Neuronal stem cell (in vitro differentiated cells): ENCODE data around the gene AIP.

Source experiments
- DNase-seq: peaks from one replicate; pipeline ENCODE4 v3.0.0-alpha.2; 2013; ENCODE audit warnings: low spot score
- H2AFZ ChIP-seq: one replicate; pipeline ENCODE4 v1.6.1; 2013; ENCODE audit warnings: mild to moderate bottlenecking, low read length, inconsistent platforms
- H2AK5ac ChIP-seq: 2 replicates; pipeline ENCODE4 v1.6.1; 2013; ENCODE audit warnings: low read depth, mild to moderate bottlenecking, inconsistent platforms, low read length, moderate library complexity, mixed read lengths
- H2BK120ac ChIP-seq: 2 replicates; pipeline ENCODE4 v1.6.1; 2013; ENCODE audit warnings: low read depth, mild to moderate bottlenecking, inconsistent platforms, low read length, moderate library complexity, mixed read lengths
- H2BK12ac ChIP-seq: one replicate; pipeline ENCODE4 v1.6.1; 2013; ENCODE audit warnings: low read length, inconsistent platforms
- H2BK15ac ChIP-seq: 2 replicates; pipeline ENCODE4 v1.6.1; 2013; ENCODE audit warnings: mild to moderate bottlenecking, low read length, inconsistent platforms, mixed read lengths
- H2BK5ac ChIP-seq: one replicate; pipeline ENCODE4 v1.6.1; 2013; ENCODE audit warnings: inconsistent platforms, mild to moderate bottlenecking, low read length, moderate library complexity
- H3K14ac ChIP-seq: one replicate; pipeline ENCODE4 v1.6.1; 2013; ENCODE audit warnings: low read length, inconsistent platforms
- H3K18ac ChIP-seq: 2 replicates; pipeline ENCODE4 v1.6.1; 2013; ENCODE audit warnings: low read length, inconsistent platforms
- H3K23ac ChIP-seq: 2 replicates; pipeline ENCODE4 v1.6.1; 2013; ENCODE audit warnings: low read depth, mild to moderate bottlenecking, mixed read lengths, low read length, inconsistent platforms; ENCODE audit not compliant: poor library complexity
- H3K27ac ChIP-seq: replicated peaks from 3 replicates; pipeline ENCODE4 v1.5.1; 2013; ENCODE audit warnings: low read length, inconsistent platforms
- H3K27me3 ChIP-seq, 3 experiments: 2 replicates each; pipeline ENCODE4 v1.6.1; 2013; ENCODE audit warnings: low read length in 3 of 3, mild to moderate bottlenecking in 2 of 3, inconsistent platforms in 1 of 3, low read depth in 1 of 3, mixed read lengths in 1 of 3, moderate library complexity in 1 of 3; ENCODE audit not compliant: control insufficient read depth in 3 of 3, insufficient read depth in 3 of 3
- H3K36me3 ChIP-seq, 2 donors: replicated peaks in 1 of 2; 2 replicates each; pipeline ENCODE4 v1.6.1; 2013; ENCODE audit warnings: low read length in 2 of 2; ENCODE audit not compliant: control insufficient read depth in 2 of 2, insufficient read depth in 2 of 2
- H3K4ac ChIP-seq: 2 replicates; pipeline ENCODE4 v1.6.1; 2013; ENCODE audit warnings: inconsistent platforms, mild to moderate bottlenecking, low read length, moderate library complexity
- H3K4me1 ChIP-seq, 2 donors: 1 replicate in 1 of 2; 2 replicates in 1 of 2; pipeline ENCODE4 v1.6.1; 2013; ENCODE audit warnings: low read length in 2 of 2, low read depth in 1 of 2; ENCODE audit not compliant: control insufficient read depth in 2 of 2, insufficient read depth in 1 of 2
- H3K4me2 ChIP-seq: one replicate; pipeline ENCODE4 v1.6.1; 2013; ENCODE audit warnings: mild to moderate bottlenecking, low read length, inconsistent platforms; ENCODE audit not compliant: insufficient read depth, poor library complexity, severe bottlenecking
- H3K4me3 ChIP-seq, 2 donors: 2 replicates each; pipeline ENCODE4 v1.5.1; 2013; ENCODE audit warnings: low read length in 2 of 2, mild to moderate bottlenecking in 2 of 2, inconsistent platforms in 1 of 2, moderate library complexity in 1 of 2
- H3K79me1 ChIP-seq: one replicate; pipeline ENCODE4 v1.6.1; 2013; ENCODE audit warnings: low read depth, mild to moderate bottlenecking, inconsistent platforms, low read length, moderate library complexity
- H3K9ac ChIP-seq: one replicate; pipeline ENCODE4 v1.6.1; 2013; ENCODE audit warnings: mild to moderate bottlenecking, low read depth, low read length, inconsistent platforms; ENCODE audit not compliant: poor library complexity
- H3K9me3 ChIP-seq, 2 donors: replicated peaks in 1 of 2; 2 replicates each; pipeline versions ENCODE3 to v1.6.1; 2013; ENCODE audit warnings: low read length in 2 of 2, mild to moderate bottlenecking in 2 of 2, inconsistent platforms in 1 of 2, low read depth in 1 of 2, mixed read lengths in 1 of 2, moderate library complexity in 1 of 2; ENCODE audit not compliant: control insufficient read depth in 2 of 2, insufficient read depth in 1 of 2
- H4K8ac ChIP-seq: one replicate; pipeline ENCODE4 v1.6.1; 2013; ENCODE audit warnings: low read depth, mild to moderate bottlenecking, inconsistent platforms, low read length, moderate library complexity
- H4K91ac ChIP-seq: one replicate; pipeline ENCODE4 v1.6.1; 2013; ENCODE audit warnings: low read length, low read depth, mild to moderate bottlenecking, inconsistent platforms; ENCODE audit not compliant: poor library complexity
- WGBS, 2 donors: extraction: QIAGEN DNeasy Blood & Tissue Kit; methylation state at CpG; one replicate each; pipeline ENCODE4 v1.1.7; 2013; ENCODE audit warnings: missing lambda C conversion rate in 2 of 2, mixed read lengths in 1 of 2; ENCODE audit not compliant: insufficient read length in 2 of 2, insufficient replicate concordance in 1 of 2; ENCODE audit errors: extremely low coverage in 2 of 2; 5-methylcytosine and 5-hydroxymethylcytosine counted together

Gene AIP

DNA sequence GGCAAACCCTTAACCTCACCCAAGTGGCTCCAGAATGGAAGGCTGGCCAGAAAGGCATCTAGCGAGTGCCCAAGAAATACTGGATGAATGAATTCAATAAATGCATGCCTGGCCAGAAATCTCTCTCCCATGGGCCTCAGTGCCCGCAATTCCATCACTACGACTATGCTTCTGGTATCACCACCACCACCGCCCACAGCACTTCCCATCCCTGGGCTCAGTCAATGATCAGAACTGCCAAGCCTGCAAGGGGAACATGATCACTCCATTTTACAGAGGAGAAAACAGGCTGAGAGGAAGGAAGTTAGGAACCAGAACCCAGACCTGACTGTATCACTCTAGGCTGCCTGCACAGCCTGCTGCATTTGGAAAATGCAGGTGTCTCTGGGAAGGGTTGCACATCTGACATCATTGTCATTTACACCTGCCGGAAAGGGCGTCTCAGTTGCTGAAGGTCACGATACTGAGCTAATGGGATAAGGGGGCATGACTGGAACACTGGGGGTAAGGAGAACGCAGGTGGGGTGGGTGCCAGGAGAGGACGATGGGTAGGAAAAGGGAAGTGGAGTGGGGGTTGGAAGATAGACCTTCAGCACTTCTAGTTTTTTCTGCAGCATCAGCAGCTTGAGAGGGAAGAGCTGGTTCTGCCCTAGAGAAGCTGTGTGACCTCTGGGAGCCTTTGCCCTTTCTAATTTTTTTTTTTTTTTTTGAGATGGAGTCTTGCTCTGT is 33.5 kb upstream of the AIP start:
- Histone ChIP-seq H3K9ac (peak overlapping the region; percentile 78), H4K8ac (no peak overlapping the region), H2AK5ac (peak overlapping the region; percentile 8), H3K4ac (no peak overlapping the region), H3K23ac (no peak overlapping the region), H2BK120ac (no peak overlapping the region), H3K4me1 (peaks cover 5 to 15% of the 10 kb centered on the region in 2 donors), H3K4me2 (no peak overlapping the region), H3K27me3 (no peaks in the 10 kb centered on the region), H3K18ac (no peak overlapping the region), H3K27ac (no peak overlapping the region), H3K14ac (no peak overlapping the region), H4K91ac (no peak overlapping the region), H2BK12ac (no peak overlapping the region), H2BK5ac (no peak overlapping the region), H3K36me3 (no peaks in the 10 kb centered on the region), H3K9me3 (no peaks in the 10 kb centered on the region), H3K79me1 (no peaks in the 10 kb centered on the region), H2BK15ac (no peak overlapping the region), H2AFZ (no peak overlapping the region), H3K4me3 (no peak overlapping the region)
- DNase-seq = no peak
- WGBS, 2 donors = no CpG with 5 or more reads among the region's 9 CpGs

GRCh38 chr11:67450796-67451657 is 31.8 kb upstream of the AIP start:
- H3K27ac ChIP-seq = no peak overlapping the region
- no peak overlapping the region for H2BK5ac ChIP-seq
- H3K14ac ChIP-seq = no peak overlapping the region
- no peaks in the 10 kb centered on the region for H3K27me3 ChIP-seq
- H3K9me3 ChIP-seq = no peaks in the 10 kb centered on the region
- no peak overlapping the region for H2BK120ac ChIP-seq
- H4K91ac ChIP-seq = no peak overlapping the region
- H3K4ac ChIP-seq = no peak overlapping the region
- H3K4me3 ChIP-seq = no peak overlapping the region
- peaks cover 5 to 15% of the 10 kb centered on the region in 2 donors for H3K4me1 ChIP-seq
- DNase-seq = no peak
- peak overlapping the region; percentile 52 for H3K23ac ChIP-seq
- WGBS, 2 donors = no CpG with 5 or more reads among the region's 25 CpGs
- H3K36me3 ChIP-seq = no peaks in the 10 kb centered on the region
- H2AFZ ChIP-seq = peak overlapping the region; percentile 69
- no peak overlapping the region for H4K8ac ChIP-seq
- H3K4me2 ChIP-seq = no peak overlapping the region
- no peak overlapping the region for H3K9ac ChIP-seq
- H2BK12ac ChIP-seq = peak overlapping the region; percentile 7
- H2BK15ac ChIP-seq = no peak overlapping the region
- H3K18ac ChIP-seq = peak overlapping the region; percentile 5
- no peaks in the 10 kb centered on the region for H3K79me1 ChIP-seq
- H2AK5ac ChIP-seq = peak overlapping the region; percentile 39

DNA sequence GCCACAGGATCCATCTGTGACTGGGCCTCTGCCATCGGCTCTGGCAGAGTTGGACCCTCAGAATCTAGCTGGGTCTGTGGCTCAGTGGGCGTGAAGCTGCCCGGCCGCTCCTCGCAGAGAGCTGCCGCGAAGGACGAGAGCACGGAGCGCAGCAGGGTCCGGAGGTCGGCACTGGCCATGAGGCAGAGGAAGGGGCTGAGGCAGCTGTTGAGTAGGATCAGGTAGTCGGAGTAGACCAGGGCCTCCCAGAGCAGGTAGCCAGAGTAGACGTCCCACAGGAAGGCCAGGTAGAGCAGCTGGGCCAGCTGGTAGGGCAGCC is 31.2 kb upstream of the AIP start:
- Histone ChIP-seq H3K27ac (no peak overlapping the region), H3K79me1 (no peaks in the 10 kb centered on the region), H3K14ac (no peak overlapping the region), H2BK120ac (no peak overlapping the region), H3K27me3 (no peaks in the 10 kb centered on the region), H3K4me2 (no peak overlapping the region), H3K4me3 (no peak overlapping the region), H3K4ac (no peak overlapping the region), H3K18ac (no peak overlapping the region), H3K9ac (no peak overlapping the region), H3K23ac (peak overlapping the region; percentile 52), H4K8ac (no peak overlapping the region), H2BK12ac (no peak overlapping the region), H4K91ac (no peak overlapping the region), H3K9me3 (no peaks in the 10 kb centered on the region), H2BK15ac (peak overlapping the region; percentile 72), H3K36me3 (no peaks in the 10 kb centered on the region), H2AK5ac (peak overlapping the region; percentile 86), H2BK5ac (no peak overlapping the region), H3K4me1 (peaks cover 5 to 15% of the 10 kb centered on the region in 2 donors), H2AFZ (peak overlapping the region; percentile 69)
- WGBS, 2 donors = no CpG with 5 or more reads among the region's 14 CpGs
- DNase-seq = no peak
